Cardiac muscle cell (in vitro differentiated cells and primary cell): ENCODE data around the gene TARM1. TPM values are rescaled to one million over a fixed set of nuclear protein-coding genes. Genes with fewer than 3 reads are reported as not detected.
"Not testable (repeated sequence)": the region's sequence is repeated elsewhere in the genome, so short reads cannot be mapped to it uniquely, and the experiment has no call there.

ENCODE experiments used
- DNase-seq, 2 donors: peaks; one replicate each; pipeline versions ENCODE4 v3.0.0 to v3.0.0-alpha.2; 2010 to 2017; ENCODE audit warnings: low read depth in 1 of 2, low spot score in 1 of 2
- H3K27ac ChIP-seq: fragments of 200-600 bp; sonication (generic); 2 replicates; pipeline ENCODE4 v1.5.1; 2016
- H3K27me3 ChIP-seq: fragments of 200-600 bp; sonication (generic); 2 replicates; pipeline ENCODE4 v1.6.0; 2016; ENCODE audit warnings: control low read depth
- H3K36me3 ChIP-seq: fragments of 200-600 bp; sonication (generic); 2 replicates; pipeline ENCODE4 v1.5.1; 2016; ENCODE audit warnings: control low read depth
- H3K4me1 ChIP-seq: fragments of 200-600 bp; sonication (generic); 2 replicates; pipeline ENCODE4 v1.8.1; 2017; ENCODE audit warnings: low read depth, mild to moderate bottlenecking, mixed run types
- H3K4me3 ChIP-seq: fragments of 200-600 bp; sonication (generic); 2 replicates; pipeline ENCODE4 v1.5.1; 2016; ENCODE audit warnings: mild to moderate bottlenecking
- H3K9me3 ChIP-seq: fragments of 200-600 bp; sonication (generic); 2 replicates; pipeline ENCODE4 v1.5.1; 2017; ENCODE audit warnings: low read depth, mild to moderate bottlenecking, control low read depth
- polyA plus RNA-seq: library from polyadenylated mRNA; unstranded; fragments of >200 nt; fragmentation: Nextera tagmentation; extraction: Ambion mirVana; gene quantifications from 2 replicates; pipeline ENCODE4 v1.2.1, GENCODE V29; 2016
- total RNA-seq: library from RNA; depleted of rRNA; stranded (reverse); fragments of >200 nt; gene quantifications from 2 replicates; pipeline ENCODE4 v1.2.3, GENCODE V29; 2016
- TF ChIP-seq, protein P1 (sequence below): IDR thresholded peaks from 2 replicates; pipeline ENCODE4 v1.5.1; 2012; ENCODE audit warnings: low read depth, mild to moderate bottlenecking, low read length

The TARM1 gene
- total and polyA plus RNA-seq, 2 experiments from 2014 or later = not detected

DNA sequence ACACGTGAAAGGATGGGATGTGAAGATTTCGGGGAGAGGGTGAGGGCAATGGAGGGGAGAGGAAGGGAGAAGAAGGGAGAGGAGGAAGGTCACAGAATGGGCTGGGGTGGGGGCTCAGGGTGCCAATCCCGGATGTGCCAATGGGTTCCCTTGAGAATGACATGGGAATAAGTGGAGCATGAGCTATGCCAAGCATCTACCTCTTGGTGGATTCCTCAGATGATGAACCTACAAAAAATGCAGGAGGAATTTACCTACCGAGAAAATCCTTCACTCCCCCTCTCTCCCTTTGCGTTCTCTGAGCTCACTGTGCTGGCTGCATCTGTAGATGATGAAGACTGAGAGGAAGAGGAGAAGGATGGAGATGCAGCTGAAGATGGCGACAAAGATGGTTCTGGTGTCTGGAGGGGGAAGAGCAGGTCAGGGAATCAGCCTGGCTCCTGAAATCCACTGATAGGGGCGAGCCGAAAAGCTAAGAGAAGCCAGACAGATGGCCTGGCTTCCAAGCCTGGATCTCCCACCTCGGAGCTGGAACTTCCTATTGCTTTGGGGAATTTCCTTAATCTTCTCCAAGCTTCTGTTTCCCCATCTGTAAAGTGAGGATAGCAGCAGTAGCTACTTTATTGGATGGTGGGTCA, 39.1 kb downstream of the TARM1 start:
- Histone ChIP-seq H3K4me3 (no peak overlapping the region), H3K36me3 (no peaks in the 10 kb centered on the region), H3K9me3 (no peaks in the 10 kb centered on the region), H3K27me3 (no peaks in the 10 kb centered on the region), H3K27ac (no peak overlapping the region), H3K4me1 (no peaks in the 10 kb centered on the region)
- TF ChIP-seq, protein P1, sequence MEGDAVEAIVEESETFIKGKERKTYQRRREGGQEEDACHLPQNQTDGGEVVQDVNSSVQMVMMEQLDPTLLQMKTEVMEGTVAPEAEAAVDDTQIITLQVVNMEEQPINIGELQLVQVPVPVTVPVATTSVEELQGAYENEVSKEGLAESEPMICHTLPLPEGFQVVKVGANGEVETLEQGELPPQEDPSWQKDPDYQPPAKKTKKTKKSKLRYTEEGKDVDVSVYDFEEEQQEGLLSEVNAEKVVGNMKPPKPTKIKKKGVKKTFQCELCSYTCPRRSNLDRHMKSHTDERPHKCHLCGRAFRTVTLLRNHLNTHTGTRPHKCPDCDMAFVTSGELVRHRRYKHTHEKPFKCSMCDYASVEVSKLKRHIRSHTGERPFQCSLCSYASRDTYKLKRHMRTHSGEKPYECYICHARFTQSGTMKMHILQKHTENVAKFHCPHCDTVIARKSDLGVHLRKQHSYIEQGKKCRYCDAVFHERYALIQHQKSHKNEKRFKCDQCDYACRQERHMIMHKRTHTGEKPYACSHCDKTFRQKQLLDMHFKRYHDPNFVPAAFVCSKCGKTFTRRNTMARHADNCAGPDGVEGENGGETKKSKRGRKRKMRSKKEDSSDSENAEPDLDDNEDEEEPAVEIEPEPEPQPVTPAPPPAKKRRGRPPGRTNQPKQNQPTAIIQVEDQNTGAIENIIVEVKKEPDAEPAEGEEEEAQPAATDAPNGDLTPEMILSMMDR = no peak
- no peak for DNase-seq

DNA sequence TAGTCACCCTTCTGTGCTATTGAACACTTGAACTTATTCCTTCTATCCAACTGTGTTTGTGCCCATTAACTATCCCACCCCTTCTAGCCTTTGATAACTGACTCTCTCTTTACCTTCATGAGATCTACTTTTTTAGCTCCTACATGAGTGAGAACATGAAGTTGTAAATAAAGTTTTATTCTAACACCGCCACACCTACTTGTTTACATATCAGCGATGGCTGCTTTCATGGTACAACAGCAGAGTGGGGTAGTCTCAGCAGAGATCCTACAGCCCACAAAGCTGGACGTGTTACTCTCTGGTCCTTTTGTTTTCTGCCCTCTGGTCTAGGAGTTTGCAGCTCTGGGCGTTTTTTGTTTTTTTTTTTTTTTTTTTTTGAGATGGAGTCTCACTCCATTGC, 41.2 kb downstream of the TARM1 start:
- Histone ChIP-seq H3K27me3 (no peaks in the 10 kb centered on the region), H3K36me3 (no peaks in the 10 kb centered on the region), H3K4me1 (no peaks in the 10 kb centered on the region), H3K27ac (no peak overlapping the region), H3K9me3 (no peaks in the 10 kb centered on the region), H3K4me3 (no peak overlapping the region)
- TF ChIP-seq, protein P1 = no peak
- DNase-seq = no peak

DNA sequence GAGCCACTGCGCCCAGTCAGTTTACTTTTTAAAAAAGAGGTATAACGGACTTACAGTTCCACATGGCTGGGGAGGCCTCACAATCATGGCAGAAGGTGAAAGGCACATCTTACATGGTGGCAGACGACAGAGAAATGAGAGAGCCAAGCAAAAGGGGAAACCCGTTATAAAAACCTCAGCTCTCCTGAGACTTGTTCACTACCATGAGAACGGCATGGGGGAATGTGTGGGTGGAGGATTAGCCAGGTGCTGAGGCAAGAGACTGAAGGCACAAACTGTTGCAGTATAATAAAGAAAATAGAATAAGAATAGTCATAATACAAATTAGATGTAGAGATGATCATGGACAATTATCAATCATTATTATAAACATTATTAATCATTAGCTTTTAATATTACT, 44.6 kb downstream of the TARM1 start:
- not testable (repeated sequence) for H3K27me3 ChIP-seq, H3K27ac ChIP-seq

DNA sequence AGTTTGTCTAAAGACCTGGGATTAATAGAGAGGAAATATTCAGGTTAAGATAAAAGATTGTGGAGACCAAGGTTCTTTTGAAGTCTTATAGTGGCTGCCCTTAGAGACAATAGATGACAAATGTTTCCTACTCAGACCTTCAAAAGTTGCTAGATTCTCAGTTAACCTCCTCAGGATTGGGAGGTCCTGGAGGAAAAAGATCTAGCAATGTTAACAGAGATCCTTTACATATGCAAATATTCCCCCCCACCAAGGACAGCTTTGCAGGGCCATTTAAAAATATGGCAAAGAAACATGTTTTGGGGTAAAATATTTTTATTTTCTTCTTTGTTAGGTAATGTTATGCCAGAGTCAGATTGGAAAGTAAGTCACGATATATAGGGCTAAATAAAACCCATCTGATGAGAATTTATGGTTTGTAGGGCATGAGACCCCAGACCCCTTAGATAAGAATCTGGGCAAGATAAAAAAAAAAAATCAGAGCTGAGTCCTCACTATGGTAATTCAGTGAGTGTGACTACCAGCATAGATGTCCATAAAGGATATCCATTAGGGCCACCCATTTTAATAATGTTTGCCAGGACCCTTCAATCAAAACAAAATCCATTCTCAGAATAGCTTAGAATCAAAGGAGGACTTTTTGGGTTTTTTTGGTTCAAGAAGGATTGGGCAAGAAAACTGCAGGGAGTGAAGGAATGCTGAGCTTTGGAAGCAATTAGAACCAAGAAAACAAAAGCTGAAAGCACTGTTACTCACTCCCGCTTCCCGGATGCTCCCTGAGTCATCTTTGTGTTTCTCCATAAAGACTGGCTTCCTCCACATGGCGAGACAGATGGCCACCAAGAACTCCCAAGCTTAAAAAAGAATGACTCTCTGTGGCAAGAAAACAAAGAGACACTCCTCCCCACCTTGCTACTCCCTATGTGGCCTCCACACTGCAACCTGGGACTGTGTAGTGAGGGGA, 45.7 kb downstream of the TARM1 start:
- TF ChIP-seq, protein P1 = no peak
- peak in 1 of 2 donors; percentile 91 for DNase-seq
- H3K27ac ChIP-seq = no peak overlapping the region
- H3K9me3 ChIP-seq = no peaks in the 10 kb centered on the region
- H3K4me3 ChIP-seq = no peak overlapping the region
- H3K36me3 ChIP-seq = no peaks in the 10 kb centered on the region
- no peaks in the 10 kb centered on the region for H3K4me1 ChIP-seq
- H3K27me3 ChIP-seq = no peaks in the 10 kb centered on the region

More for the DNA sequence above, 44.6 kb downstream of the TARM1 start:
- not testable (repeated sequence) for H3K36me3 ChIP-seq, H3K4me1 ChIP-seq, H3K9me3 ChIP-seq, DNase-seq, H3K4me3 ChIP-seq

DNA sequence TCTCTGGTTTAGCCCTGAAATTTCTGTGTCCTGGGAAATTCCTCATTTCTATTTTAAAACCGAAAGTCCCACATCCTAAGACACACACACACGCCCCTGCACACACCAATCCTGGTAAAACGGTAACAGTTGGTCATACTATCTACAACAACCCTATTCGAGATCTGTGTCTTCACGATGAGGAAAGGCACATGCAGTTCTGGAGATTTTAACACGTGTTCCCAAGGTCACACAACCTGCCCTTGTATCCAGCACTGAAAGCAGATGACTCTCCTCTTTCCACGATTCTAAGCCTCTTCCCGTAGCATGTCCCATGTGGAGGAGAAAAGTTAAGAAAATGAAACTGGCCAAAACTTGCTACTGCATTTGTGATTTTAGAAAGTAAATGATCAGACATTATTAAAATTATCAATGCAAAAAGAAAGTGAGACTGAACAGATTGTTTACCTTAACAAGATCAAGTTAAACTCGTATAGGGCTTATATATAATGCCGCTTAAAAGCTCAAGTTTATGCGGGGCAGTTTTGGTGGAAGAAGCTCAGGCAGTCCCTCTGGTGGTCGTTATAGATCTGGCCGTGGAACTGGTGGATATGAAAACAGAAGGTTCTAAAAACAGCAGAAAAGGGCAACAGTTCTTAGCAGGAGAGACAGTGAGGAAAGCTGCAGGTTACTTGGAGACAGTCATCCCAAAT, 50.1 kb downstream of the TARM1 start:
- H3K4me3 ChIP-seq = no peak overlapping the region
- TF ChIP-seq, protein P1 = peak; percentile 60
- no peaks in the 10 kb centered on the region for H3K9me3 ChIP-seq
- H3K36me3 ChIP-seq = no peaks in the 10 kb centered on the region
- DNase-seq = peak; percentile 29 to 34
- H3K4me1 ChIP-seq = no peaks in the 10 kb centered on the region
- no peaks in the 10 kb centered on the region for H3K27me3 ChIP-seq
- H3K27ac ChIP-seq = no peak overlapping the region
